GM12873 (cell line): ENCODE data around the gene PRKCB.

Source experiments
- TF ChIP-seq, protein P1 (sequence below): IDR thresholded peaks from 2 replicates; pipeline ENCODE4 v1.5.1; 2012; ENCODE audit warnings: low read depth, mild to moderate bottlenecking, moderate library complexity, low read length, control low read depth; ENCODE audit not compliant: insufficient read depth; ENCODE audit errors: missing control alignments

Gene PRKCB

DNA sequence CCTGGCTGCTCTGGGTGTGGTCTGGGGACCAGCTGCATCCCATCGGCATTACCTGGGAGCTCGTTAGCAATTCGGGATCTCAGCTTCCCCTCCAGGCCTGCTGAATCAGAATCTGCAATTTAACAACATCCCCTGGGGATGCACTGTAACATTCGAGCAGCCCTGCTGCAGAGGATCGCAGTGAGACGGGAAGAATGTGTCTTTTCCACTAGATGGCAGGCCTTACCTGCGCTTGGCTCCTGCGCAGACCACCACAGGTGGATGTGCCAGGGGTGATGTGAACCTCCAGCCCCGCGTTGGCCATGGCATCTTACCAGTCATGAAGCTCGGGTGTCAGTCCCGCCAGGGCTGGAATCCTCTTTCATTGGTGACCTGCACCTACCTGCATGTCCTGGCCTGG, 209.9 kb downstream of the PRKCB start:
- TF ChIP-seq, protein P1, sequence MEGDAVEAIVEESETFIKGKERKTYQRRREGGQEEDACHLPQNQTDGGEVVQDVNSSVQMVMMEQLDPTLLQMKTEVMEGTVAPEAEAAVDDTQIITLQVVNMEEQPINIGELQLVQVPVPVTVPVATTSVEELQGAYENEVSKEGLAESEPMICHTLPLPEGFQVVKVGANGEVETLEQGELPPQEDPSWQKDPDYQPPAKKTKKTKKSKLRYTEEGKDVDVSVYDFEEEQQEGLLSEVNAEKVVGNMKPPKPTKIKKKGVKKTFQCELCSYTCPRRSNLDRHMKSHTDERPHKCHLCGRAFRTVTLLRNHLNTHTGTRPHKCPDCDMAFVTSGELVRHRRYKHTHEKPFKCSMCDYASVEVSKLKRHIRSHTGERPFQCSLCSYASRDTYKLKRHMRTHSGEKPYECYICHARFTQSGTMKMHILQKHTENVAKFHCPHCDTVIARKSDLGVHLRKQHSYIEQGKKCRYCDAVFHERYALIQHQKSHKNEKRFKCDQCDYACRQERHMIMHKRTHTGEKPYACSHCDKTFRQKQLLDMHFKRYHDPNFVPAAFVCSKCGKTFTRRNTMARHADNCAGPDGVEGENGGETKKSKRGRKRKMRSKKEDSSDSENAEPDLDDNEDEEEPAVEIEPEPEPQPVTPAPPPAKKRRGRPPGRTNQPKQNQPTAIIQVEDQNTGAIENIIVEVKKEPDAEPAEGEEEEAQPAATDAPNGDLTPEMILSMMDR: no peak

DNA sequence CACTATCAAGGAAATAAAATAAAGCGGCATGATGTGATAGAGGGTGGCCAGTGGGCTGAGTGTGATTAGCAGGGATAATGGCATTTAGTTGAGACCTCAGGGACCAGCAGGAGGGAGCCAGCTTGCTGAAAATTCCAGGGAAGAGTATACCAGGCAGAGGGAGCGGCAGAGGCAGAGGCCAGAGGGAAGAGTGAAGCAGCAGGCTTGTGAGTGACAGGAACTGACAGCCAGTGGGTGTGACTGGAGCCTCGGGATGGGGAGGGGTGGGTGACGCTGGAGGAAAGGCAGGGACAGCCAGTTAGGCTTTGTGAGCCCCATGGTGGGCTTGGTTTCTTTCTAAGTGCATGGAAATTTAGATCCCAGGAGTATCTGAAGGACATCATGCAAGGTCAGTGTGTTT, 210.7 kb downstream of the PRKCB start:
- TF ChIP-seq, protein P1: no peak

- TF ChIP-seq, protein P1: no peak
These were observed 213.3 kb downstream of the PRKCB start for GRCh38 chr16:24049113-24049512.

DNA sequence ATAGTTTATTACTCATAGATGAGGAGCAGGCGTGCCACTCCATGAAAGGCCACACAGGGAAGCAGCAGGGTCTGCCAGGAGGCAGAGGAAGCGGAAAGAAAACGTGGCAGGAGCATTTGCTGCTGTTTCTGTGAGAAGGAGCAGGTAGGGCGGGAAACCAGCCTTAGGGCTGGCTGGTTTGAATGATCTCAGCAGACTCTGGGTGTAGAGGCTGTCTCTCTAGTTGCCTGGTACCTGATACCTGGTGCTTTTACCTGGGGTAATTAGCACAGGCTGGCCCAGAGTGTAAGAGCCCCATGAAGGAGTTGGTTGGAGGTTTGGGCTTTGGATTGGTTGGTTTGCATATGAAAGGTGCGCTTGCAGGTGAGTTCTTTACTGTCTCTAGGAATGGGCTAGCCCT, 215.3 kb downstream of the PRKCB start:
- TF ChIP-seq, protein P1: no peak

DNA sequence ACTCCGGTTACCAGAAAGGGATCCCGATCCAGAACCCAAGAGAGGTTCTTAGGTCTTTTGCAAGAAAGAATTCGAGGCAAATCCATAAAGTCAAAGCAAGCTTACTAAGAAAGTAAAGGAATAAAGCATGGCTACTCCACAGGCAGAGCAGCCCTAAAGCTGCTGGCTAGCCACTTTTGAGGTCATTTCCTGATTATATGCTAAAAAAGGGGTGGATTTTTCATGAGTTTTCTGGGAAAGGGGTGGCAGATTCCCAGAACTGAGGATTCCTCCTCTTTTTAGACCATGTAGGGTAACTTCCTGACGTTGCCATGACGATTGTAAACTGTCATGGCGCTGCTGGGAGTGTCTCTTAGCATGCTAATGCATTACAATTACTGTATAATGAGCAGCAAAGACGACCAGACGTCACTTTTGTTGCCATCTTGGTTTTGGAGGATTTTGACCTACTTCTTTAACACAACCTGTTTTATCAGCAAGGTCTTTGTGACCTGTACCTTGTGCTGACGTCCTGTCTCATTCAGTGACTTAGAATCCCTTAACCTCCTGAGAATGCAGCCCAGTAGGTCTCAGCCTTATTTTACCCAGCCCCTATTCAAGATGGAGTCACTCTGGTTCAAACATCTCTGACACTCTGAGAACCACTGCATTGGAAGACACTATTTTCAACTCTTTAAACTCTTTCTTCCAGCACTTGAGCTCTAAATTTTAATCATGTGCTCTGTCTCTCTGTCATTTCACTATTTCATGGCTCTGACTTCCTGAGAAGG, 216.7 kb downstream of the PRKCB start:
- TF ChIP-seq, protein P1: no peak

GRCh38 chr16:24053099-24053946, 217.5 kb downstream of the PRKCB start:
- TF ChIP-seq, protein P1: no peak

GRCh38 chr16:24054741-24055491, 219.1 kb downstream of the PRKCB start:
- TF ChIP-seq, protein P1: no peak
